GM21528 (cell line): ENCODE measurements around the gene DTHD1.

ENCODE experiments used
- ATAC-seq: cut with Tn5 transposase; IDR thresholded peaks from one replicate; pipeline ENCODE4 v1.9.1; 2021; ENCODE audit warnings: mild to moderate bottlenecking, moderate library complexity; ENCODE audit not compliant: unreplicated experiment, low FRiP score

DTHD1 gene

GRCh38 chr4:36269101-36269500 is 12.3 kb upstream of the DTHD1 start:
- ATAC-seq, result no peak

DNA sequence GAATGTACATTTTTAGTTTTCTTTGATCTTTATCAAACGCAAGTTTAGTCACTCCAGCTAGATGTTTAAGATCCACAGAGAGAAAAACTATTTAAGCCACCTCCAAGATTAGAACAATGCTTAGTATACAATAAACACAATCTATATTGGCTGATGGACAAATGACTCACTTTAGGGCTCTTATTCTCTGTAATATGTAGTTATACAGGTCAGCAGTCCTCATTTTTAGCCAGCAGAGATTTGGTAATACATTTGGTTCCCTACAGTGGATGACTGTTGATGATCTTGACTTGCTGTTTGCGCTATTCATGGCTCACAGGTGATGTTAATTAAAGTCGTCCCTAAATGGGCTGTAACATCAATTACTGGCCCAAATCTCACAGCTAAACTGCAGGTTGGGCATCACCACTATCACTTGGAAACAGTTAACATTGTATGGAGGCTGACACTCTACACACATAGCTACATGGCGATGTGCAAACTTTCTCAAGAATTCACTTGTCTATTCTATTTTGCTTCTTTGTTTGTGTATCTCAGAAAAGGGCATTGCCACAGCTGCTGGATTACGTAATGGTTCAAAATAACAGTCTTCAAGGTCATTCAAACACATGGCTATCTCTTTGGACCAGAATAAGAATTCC is 11.8 kb upstream of the DTHD1 start:
- ATAC-seq, result no peak

GRCh38 chr4:36273276-36273675 is 8.1 kb upstream of the DTHD1 start:
- no peak for ATAC-seq

- ATAC-seq, result no peak
These were observed 7.3 kb upstream of the DTHD1 start for GRCh38 chr4:36274158-36274557.

DNA sequence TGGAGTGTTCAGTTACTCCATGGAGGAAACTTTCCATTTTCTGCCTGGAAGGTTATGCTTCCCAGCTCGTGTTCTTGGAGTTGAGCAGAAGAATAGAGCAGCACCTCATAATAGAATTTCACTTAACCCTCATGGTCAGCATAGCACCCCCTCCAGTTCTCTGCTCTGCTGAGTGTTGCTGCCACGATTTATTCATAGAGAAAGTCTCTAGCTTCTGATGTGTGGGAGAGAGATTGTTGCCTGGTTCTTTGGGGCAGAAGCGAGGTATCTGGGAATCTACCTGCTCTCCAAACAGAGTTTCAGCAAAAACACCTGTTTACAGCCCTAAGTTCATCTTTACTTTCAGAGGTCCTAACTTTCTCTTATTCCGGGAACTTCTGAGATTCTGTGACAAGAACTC is 3.9 kb upstream of the DTHD1 start:
- ATAC-seq, result no peak

DNA sequence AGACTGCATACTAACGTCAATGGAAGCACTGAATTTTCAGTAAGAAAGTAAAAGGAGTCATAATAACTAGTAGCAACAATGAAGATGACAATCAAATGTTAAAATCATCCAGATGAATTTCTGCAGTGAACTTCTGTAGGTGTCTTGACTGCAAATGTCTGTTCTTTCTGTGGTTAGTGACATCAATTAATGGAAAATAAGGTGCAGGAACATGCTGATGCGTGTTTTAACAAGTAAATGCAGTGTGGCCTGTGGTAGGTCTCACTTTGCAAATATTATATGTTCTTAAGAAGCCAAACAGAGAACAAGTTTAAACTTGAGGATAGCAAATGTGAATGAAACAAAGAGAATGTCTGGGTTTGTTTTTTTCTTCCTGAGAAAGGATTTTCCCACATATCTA is 2.6 kb upstream of the DTHD1 start:
- ATAC-seq, result no peak

GRCh38 chr4:36280555-36280954 is 861 bp upstream of the DTHD1 start:
- no peak for ATAC-seq

- ATAC-seq, result no peak
These were observed 1.2 kb downstream of the DTHD1 start for GRCh38 chr4:36282503-36283030.

- no peak for ATAC-seq
These were observed 2.6 kb downstream of the DTHD1 start for GRCh38 chr4:36283912-36284465.

- ATAC-seq, result peak; percentile 99
These were observed 4.5 kb downstream of the DTHD1 start for GRCh38 chr4:36285784-36286480.

GRCh38 chr4:36286481-36286871 is 5.1 kb downstream of the DTHD1 start:
- ATAC-seq, result no peak

- ATAC-seq, result no peak
These were observed 7.5 kb downstream of the DTHD1 start for GRCh38 chr4:36288731-36289426.

DNA sequence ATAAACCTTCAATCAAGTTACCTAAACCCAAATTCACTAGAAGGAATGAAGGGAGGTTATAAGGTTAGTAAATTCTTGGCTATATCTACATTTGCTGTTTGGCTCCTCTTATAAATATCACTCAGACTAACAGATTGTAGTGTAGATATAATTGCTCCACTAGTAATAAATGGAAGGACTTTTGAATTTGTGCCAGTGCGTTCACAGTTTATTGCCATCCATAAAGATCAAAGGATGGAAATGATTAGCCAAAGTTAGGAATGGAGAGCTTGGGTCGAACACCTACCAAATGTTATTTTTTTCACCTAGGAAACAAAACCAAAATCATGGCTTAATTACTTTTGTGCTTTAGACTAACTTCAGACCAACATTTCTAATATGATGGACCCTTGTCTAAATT is 9.2 kb downstream of the DTHD1 start:
- ATAC-seq, result no peak

DNA sequence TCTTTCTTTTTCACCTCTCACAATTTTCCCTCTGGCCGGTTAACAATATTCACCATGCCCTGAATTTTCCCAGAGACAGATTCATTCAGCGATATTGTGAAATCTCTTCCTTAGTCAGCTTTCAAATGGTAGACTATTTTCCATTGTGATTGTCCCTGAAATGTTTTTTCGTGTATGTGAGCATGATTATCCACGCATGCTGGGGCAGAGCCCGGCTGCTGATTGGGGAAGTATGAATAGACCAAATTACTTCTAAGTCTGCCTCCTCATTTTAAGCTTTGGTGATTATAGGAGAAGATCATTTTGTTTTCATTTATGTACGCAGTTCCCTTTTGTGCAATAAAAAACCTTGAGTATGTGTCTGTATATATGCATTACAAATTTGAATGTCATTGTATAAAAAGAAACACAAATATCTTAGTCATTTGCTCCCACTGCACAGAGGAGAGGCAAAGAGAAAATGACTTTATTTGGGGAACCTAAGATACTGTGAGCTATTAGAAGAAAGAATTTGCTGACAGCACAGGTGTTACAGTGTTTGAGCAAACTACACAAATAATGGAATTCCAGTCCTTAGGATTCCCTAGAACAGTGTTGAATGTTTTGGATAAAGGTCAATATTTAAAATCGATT is 11.3 kb downstream of the DTHD1 start:
- ATAC-seq, result no peak

GRCh38 chr4:36301127-36301526 is 19.7 kb downstream of the DTHD1 start:
- no peak for ATAC-seq

DNA sequence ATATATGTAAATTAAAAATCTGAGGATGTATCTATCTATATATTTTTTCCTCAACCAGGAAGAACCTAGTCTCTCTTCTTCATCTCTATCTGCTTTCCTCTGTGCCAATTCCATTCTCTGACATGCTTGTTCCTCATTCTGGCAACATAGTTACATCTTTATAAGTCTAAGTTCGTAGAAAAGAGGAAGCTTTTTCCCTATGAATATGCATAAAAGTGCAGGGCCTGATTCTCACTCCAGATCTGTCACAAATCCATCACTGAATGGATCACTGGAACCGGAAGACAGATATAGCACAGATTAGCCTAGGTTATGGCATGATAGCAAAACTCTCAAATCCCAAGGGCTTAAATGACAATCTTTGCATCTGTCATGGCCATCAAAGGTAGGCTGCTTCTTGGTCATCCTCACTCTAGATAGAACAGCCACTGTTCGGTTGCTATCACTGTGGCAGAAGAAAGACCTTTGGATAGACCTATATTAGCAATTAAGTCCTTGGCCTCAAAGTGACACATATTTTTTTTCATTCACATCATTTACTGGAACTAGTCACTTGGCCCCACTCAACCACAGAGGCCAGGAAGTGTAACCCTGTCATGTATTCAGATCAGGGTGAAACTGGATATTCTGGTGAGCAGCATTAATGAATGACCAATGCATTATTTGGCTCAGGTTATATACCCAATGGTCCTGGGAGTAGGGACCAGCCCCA is 22.2 kb downstream of the DTHD1 start:
- ATAC-seq, result peak; percentile 94

GRCh38 chr4:36304138-36304681 is 22.8 kb downstream of the DTHD1 start:
- ATAC-seq, result peak; percentile 57

- ATAC-seq, result no peak
These were observed 26.7 kb downstream of the DTHD1 start for GRCh38 chr4:36308150-36308549.

DNA sequence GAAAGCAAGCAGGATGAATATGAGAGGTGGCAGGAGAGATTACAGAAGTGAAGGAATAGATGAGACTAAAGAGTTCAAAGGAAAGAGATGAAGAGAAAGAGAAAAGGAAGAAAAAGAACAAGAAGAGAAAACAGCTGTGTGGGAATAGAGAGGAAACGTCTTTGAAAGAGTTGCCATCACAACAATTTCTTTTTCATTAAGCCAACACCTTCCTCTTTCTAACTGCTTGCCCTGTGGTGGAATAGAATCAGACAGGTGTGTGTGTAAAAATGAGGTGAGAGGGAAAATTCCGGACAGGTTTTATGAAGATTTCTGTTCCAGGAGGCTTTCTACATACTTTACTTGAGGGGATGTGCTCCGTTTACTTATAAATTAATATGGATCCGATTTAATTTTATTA is 28.8 kb downstream of the DTHD1 start:
- no peak for ATAC-seq

- ATAC-seq, result peak; percentile 95
These were observed 29.4 kb downstream of the DTHD1 start for GRCh38 chr4:36310793-36311192.
